Heart left ventricle (tissue), 16 donors: ENCODE results near the gene SLC17A7. TPM values are rescaled to one million over a fixed set of nuclear protein-coding genes. Genes with fewer than 3 reads are reported as not detected.

ENCODE experiments used
- ATAC-seq, 4 donors: fragments of 200-7000 bp; cut with Tn5 transposase; one replicate each; pipeline ENCODE4 v1.9.1; 2020 to 2022; ENCODE audit warnings: moderate library complexity in 4 of 4, mild to moderate bottlenecking in 3 of 4, moderate number of reproducible peaks in 1 of 4
- DNase-seq, 5 donors: peaks; one replicate each; pipeline ENCODE4 v3.0.0-alpha.2; 2020
- H3K27ac ChIP-seq, 12 donors: fragments of 200-600 bp; sonication (generic) in 4 of 12; one replicate each; pipeline versions ENCODE4 v1.5.0 to v1.8.0; 2016 to 2022; ENCODE audit warnings: mild to moderate bottlenecking in 2 of 12
- H3K27me3 ChIP-seq, 9 donors: fragments of 200-600 bp; sonication (generic) in 2 of 9; one replicate each; pipeline versions ENCODE4 v1.5.1 to v1.8.0; 2016 to 2022; ENCODE audit warnings: mild to moderate bottlenecking in 3 of 9
- H3K36me3 ChIP-seq, 9 donors: fragments of 200-600 bp; sonication (generic) in 2 of 9; one replicate each; pipeline versions ENCODE4 v1.5.0 to v1.8.0; 2018 to 2022; ENCODE audit warnings: mild to moderate bottlenecking in 2 of 9
- H3K4me1 ChIP-seq, 12 donors: fragments of 200-600 bp; sonication (generic) in 4 of 12; one replicate each; pipeline versions ENCODE4 v1.5.0 to v1.8.0; 2016 to 2022; ENCODE audit warnings: mild to moderate bottlenecking in 3 of 12
- H3K4me3 ChIP-seq, 12 donors: fragments of 200-600 bp; sonication (generic) in 4 of 12; one replicate each; pipeline versions ENCODE4 v1.5.0 to v1.8.0; 2017 to 2022; ENCODE audit warnings: mild to moderate bottlenecking in 9 of 12, moderate library complexity in 4 of 12
- H3K9me3 ChIP-seq, 12 donors: fragments of 200-600 bp; sonication (generic) in 4 of 12; one replicate each; pipeline versions ENCODE4 v1.5.0 to v1.8.0; 2016 to 2022; ENCODE audit warnings: mild to moderate bottlenecking in 1 of 12
- POLR2A ChIP-seq, 2 donors: fragments of 450-650 bp; IDR thresholded peaks; one replicate each; pipeline ENCODE4 v1.6.1; 2017; ENCODE audit warnings: antibody characterized with exemption in 2 of 2, mild to moderate bottlenecking in 2 of 2, moderate library complexity in 2 of 2
- WGBS, 4 donors: extraction: QIAGEN DNeasy Blood & Tissue Kit in 2 of 4; methylation state at CpG; one replicate each; pipeline versions ENCODE4 v1.1.5 to v1.1.7; 2013 to 2018; 5-methylcytosine and 5-hydroxymethylcytosine counted together
- intact Hi-C, 10 donors: fragments of 100-400 bp; cut with DNase I; formaldehyde crosslinking; loops; one replicate each; pipeline versions ENCODE4 v1.11.1 to v1.14.2; 2022
- polyA plus RNA-seq, 2 donors: library from polyadenylated mRNA; stranded (reverse); fragments of 200-250 nt; gene quantifications; one replicate each; pipeline ENCODE4 v1.2.3, GENCODE V29; 2013
- total RNA-seq, 9 donors: library from RNA; depleted of rRNA in 2 of 9; stranded (reverse); fragments of >200 nt in 2 of 9; fragmentation: NEBNext Ultra II Directional in 3 of 9; extraction: Animal tissue kit (Norgen Biotek cat#: 25700) in 3 of 9; gene quantifications; one replicate each; pipeline versions ENCODE4 v1.1.0 to v1.2.4, GENCODE V29; 2016 to 2023
- TF ChIP-seq, protein P1 (sequence below), 12 donors: fragments of 200-600 bp; sonication (generic) in 4 of 12; IDR thresholded peaks; one replicate each; pipeline versions ENCODE4 v1.5.0 to v1.8.0; 2018 to 2022; ENCODE audit warnings: antibody characterized with exemption in 12 of 12, mild to moderate bottlenecking in 5 of 12
- donor health status: ischemic (EF 13 %, LVEDD 7.1; RV severe dilation, severe dysfunction).
- donor health status: healthy with polysubstance abuse.
- donor health status: DM: no; HTN: yes; CAD: no.
- donor health status: DM: no; HTN: no; CAD: no.
- donor health status: ischemic (EF 25% LVEDD 6.9; RV normal size, moderate dysfunction).
- donor health status: ischemic (EF 25% LVEDD 5.7; RV mildly dilated, moderate dysfunction).
- donor health status: healthy.
- donor health status: DM: yes; HTN: yes; CAD: no.
- donor health status: ischemic (EF 35%, LVEDD 5.7; RV mildly dilated, moderate dysfunction).
- donor health status: nonischemic (EF 11% LVEDD 7.7; RV severe dilation, severe dysfunction).
- donor health status: DM: yes; HTN: yes; CAD: no.
- donor health status: PGD.
- donor health status: ischemic (EF 29% LVEDD 5.4; RV normal size, mild dysfunction).
- donor health status: nonischemic (EF 23%, LVEDD 6.1; RV moderate dilation, normal function).

The SLC17A7 gene
- total and polyA plus RNA-seq, 11 donors = 0.46 to 1.6 (median 0.89) TPM

DNA sequence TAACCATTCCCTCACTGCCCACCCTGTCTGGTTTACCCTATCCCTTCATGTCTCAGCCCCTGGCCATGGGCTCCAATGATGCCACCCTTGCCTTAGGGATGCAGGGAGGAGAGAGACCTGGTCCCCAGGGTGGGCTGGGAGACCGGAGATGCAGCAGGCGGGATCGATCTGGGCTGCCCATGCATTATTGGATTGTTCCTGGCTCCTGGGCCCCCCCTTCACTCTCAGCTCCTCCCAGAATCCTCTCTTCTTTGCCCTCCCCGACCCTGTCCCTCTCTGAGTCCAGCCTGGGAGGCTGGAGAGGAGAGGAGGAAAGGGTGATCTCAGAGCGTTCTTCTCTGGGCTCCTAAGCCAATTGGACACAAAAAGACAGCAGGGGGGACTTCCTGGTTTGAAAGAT lies 47.4 kb downstream of the SLC17A7 start:
- Histone ChIP-seq H3K4me1 (peaks cover 0 to 6% (median 0%) of the 10 kb centered on the region in 12 donors), H3K9me3 (no peaks in the 10 kb centered on the region), H3K27ac (no peak overlapping the region), H3K36me3 (no peaks in the 10 kb centered on the region), H3K27me3 (peaks cover 0 to 31% (median 0%) of the 10 kb centered on the region in 9 donors), H3K4me3 (no peak overlapping the region)
- TF ChIP-seq, protein P1, sequence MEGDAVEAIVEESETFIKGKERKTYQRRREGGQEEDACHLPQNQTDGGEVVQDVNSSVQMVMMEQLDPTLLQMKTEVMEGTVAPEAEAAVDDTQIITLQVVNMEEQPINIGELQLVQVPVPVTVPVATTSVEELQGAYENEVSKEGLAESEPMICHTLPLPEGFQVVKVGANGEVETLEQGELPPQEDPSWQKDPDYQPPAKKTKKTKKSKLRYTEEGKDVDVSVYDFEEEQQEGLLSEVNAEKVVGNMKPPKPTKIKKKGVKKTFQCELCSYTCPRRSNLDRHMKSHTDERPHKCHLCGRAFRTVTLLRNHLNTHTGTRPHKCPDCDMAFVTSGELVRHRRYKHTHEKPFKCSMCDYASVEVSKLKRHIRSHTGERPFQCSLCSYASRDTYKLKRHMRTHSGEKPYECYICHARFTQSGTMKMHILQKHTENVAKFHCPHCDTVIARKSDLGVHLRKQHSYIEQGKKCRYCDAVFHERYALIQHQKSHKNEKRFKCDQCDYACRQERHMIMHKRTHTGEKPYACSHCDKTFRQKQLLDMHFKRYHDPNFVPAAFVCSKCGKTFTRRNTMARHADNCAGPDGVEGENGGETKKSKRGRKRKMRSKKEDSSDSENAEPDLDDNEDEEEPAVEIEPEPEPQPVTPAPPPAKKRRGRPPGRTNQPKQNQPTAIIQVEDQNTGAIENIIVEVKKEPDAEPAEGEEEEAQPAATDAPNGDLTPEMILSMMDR (IDR thresholded peaks at IDR 0.05) = no peak
- no peak for TF ChIP-seq POLR2A (IDR thresholded peaks at IDR 0.05)
- no peak for ATAC-seq
- 53 to 73% (median 58%) methylated on average over 5 of the region's 5 CpGs for WGBS, 4 donors
- intact Hi-C loops = loop anchor here in 7 of 10 donors (2.0 to 10.0 kb wide), 6 partner anchors 48 to 291 kb away; partner anchors contain the start of genes ADM5 (in 1 of the 7) and SLC17A7 (in 1 of the 7)
- DNase-seq = no peak

DNA sequence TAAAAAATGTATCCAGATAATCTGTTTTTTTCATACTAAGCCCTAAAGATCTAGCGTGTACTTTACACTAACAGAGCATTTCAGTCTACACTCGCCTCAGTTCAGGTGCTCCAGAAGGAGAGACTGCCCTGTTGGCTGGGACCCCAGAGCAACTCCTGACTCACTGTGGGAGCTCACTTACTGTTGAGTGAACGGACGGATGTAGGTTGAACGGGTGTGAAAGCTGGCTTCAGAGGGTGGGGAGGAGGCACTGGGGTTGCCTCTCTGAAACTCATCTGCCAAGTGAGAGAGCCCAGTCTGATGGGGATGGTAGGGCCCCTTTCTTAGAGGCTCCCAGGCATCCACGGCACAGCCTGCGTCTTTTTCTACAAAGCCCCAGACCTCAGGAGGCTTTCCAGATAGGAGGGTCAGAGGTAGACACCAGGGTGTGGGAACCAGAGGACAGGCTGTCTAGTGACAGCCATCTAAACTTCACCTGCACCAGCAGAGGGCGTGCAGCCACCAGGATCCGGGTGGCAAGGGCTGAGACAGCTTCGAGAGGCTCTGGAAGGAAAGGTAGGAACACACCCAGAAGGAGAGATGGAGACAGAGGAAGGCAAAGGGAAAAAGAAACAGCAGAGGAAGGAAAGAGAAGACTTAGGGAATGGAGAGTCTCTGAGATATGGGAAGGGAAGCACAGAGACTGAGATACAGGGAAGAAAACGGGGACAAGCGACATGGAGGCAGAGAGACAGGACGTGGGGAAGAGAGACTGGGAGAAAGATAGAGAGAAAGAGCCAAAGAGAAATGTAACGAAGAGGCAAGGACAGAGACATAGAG lies 49.5 kb downstream of the SLC17A7 start:
- Histone ChIP-seq H3K9me3 (no peaks in the 10 kb centered on the region), H3K36me3 (no peaks in the 10 kb centered on the region), H3K27ac (no peak overlapping the region), H3K4me3 (no peak overlapping the region), H3K27me3 (peaks cover 0 to 36% (median 0%) of the 10 kb centered on the region in 9 donors), H3K4me1 (peaks cover 0 to 6% (median 0%) of the 10 kb centered on the region in 12 donors)
- intact Hi-C loops = loop anchor here (1.0 to 10.0 kb wide), 8 partner anchors 51 to 293 kb away; partner anchors contain the start of genes ADM5 (in 1 of the 10) and SLC17A7 (in 1 of the 10)
- 19 to 26% (median 23%) methylated on average over 12 to 14 of the region's 14 CpGs for WGBS, 4 donors
- peak; percentile 66 to 89 (median 86) for ATAC-seq
- TF ChIP-seq, protein P1 (IDR thresholded peaks at IDR 0.05) = peak; percentile 70 to 88 (median 78)
- no peak for TF ChIP-seq POLR2A (IDR thresholded peaks at IDR 0.05)
- DNase-seq = peak; percentile 66 to 89 (median 81)

DNA sequence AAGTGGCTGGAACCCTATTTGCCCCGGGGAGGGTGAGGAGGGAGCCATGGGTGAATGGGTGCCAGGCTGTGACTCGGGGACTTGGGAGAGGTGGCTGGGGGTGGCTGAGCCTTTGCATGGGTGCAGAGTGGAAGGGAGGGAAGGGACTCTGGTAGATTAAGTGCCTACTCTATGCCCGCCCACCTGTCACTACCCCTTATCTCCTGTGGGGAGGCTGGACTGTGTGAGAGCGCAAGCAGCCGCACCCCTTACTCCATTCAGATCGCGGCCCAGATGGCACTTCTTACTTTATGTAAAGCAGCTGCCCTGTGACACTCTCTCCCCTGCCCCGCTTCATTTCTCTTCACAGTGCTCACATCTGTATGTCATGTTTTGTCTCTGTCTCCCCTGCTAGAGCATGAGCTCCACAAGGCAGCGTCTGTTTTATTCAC lies 50.4 kb downstream of the SLC17A7 start:
- no peak overlapping the region for H3K27ac ChIP-seq
- peaks cover 0 to 6% (median 0%) of the 10 kb centered on the region in 12 donors for H3K4me1 ChIP-seq
- H3K36me3 ChIP-seq = no peaks in the 10 kb centered on the region
- WGBS, 4 donors = 33 to 43% (median 39%) methylated on average over 9 of the region's 9 CpGs
- no peaks in the 10 kb centered on the region for H3K9me3 ChIP-seq
- TF ChIP-seq, protein P1 (IDR thresholded peaks at IDR 0.05) = no peak
- TF ChIP-seq POLR2A (IDR thresholded peaks at IDR 0.05) = no peak
- peaks cover 0 to 34% (median 0%) of the 10 kb centered on the region in 9 donors for H3K27me3 ChIP-seq
- H3K4me3 ChIP-seq = no peak overlapping the region
- DNase-seq (no peak), ATAC-seq (no peak)
- intact Hi-C loops = loop anchor here in 5 of 10 donors (5.0 to 10.0 kb wide), 5 partner anchors 51 to 294 kb away; partner anchors contain the start of genes ADM5 (in 1 of the 5) and SLC17A7 (in 1 of the 5)
